ENCODE results near the gene ALPL.

DNA sequence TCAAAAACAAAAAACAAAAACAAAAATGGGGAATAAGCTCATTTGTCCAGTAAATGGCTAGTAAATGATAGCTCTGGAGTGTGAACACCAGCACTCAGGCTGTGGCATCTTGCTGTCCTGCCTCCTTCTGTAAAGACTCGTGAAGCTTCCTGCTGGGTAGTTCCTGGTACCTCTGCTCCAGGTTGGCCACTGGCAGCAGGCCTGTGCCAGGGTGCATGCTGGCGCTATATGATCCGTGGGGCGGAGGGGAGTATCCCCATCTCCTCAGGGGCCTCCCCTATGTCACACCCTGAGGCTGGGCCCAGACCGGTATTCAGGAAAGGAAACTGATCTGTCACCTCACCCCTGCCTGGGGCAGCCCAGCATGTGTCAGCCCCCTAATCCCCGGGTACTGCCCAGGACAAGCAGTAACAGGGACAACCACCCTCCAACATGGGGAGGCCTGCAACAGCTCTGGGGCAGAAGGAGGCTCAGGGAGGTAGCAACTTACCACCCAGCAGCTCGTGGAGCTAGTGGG is 14.1 kb downstream of the ALPL start:
- TF ChIP-seq, protein P1, sequence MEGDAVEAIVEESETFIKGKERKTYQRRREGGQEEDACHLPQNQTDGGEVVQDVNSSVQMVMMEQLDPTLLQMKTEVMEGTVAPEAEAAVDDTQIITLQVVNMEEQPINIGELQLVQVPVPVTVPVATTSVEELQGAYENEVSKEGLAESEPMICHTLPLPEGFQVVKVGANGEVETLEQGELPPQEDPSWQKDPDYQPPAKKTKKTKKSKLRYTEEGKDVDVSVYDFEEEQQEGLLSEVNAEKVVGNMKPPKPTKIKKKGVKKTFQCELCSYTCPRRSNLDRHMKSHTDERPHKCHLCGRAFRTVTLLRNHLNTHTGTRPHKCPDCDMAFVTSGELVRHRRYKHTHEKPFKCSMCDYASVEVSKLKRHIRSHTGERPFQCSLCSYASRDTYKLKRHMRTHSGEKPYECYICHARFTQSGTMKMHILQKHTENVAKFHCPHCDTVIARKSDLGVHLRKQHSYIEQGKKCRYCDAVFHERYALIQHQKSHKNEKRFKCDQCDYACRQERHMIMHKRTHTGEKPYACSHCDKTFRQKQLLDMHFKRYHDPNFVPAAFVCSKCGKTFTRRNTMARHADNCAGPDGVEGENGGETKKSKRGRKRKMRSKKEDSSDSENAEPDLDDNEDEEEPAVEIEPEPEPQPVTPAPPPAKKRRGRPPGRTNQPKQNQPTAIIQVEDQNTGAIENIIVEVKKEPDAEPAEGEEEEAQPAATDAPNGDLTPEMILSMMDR (IDR thresholded peaks at IDR 0.05): no peak
- TF ChIP-seq POLR2A (IDR thresholded peaks at IDR 0.05): no peak

All from uterus (tissue), 2 donors.